ENCODE results near the gene PRELID1. TPM values are rescaled to one million over a fixed set of nuclear protein-coding genes. Genes with fewer than 3 reads are reported as not detected.
"Not testable (repeated sequence)": the region's sequence is repeated elsewhere in the genome, so short reads cannot be mapped to it uniquely, and the experiment has no call there.

Gene PRELID1
- total and polyA plus RNA-seq, 12 donors, result 32.3 to 166 (median 37.1) TPM

DNA sequence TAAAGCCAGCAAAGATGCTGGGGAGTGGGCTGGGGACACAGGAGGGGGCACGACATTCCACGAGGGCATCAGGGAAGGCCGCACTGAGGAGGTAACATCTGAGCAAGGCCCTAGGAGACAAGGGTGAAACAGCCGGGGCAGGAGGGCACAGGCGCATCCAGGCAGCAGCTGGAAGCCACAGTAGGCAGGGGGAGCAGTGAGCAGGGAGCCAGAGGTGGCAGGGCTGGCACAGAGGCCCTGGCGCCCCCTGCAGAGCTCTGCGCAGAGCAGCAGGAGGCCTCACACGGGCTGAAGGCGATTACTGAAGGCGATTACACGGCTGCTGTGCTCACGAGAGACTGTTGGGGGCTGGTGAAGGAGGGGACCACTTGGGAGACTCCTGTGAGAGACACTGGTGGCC, 32.5 kb downstream of the PRELID1 start:
- ATAC-seq, result peak in 2 of 8 donors; percentile 18 to 29

DNA sequence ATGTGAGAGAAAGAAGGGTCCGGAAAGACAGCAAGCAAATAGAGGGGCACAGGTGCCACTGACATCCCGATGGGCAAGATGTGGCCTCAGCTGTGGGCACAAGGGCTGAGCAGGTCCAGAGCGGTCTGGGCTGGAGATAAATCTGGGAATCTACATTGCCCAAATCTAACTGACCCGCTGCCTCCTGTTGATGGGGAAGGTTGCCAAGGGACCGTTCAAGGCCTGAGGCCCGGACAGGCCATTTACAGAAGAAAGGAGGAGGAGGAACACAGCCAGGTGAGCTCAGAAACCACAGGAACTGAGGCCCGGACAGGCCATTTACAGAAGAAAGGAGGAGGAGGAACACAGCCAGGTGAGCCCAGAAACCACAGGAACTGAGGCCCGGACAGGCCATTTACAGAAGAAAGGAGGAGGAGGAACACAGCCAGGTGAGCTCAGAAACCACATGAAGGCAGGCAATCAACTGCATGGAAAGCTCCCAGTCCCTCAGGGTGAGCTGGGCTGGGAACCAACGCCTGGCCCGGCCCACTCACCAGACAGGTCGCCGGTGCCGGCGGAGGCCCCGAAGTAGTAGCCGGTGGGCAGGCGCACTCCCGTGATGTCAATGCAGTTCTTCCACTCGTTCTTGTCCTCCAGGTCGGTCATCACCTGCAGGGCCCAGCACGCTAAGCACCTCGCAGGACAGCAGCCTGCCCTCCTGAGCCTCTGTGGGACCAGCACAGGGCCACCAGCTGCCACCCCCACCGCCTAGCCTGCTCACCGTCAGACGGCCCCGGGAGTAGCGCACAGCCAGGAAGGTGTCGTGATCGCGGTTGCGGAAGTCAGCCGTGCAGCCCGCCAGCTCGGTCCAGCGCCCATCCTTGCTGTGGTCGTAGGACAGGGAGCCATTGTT, 33.2 kb downstream of the PRELID1 start:
- intact Hi-C loops (cut with DNase I), result no loop called here
- ATAC-seq (no peak), DNase-seq (no peak)
- peaks cover 5 to 37% (median 20%) of the 10 kb centered on the region in 9 donors for H3K4me1 ChIP-seq
- H3K4me3 ChIP-seq, result no peak overlapping the region
- H3K9me3 ChIP-seq, result no peaks in the 10 kb centered on the region
- no peak for TF ChIP-seq CTCF (IDR thresholded peaks at IDR 0.05)
- H3K36me3 ChIP-seq, result peaks cover 0 to 99% (median 32%) of the 10 kb centered on the region in 9 donors
- 95% methylated on average over 34 to 36 of the region's 36 CpGs for WGBS, 2 donors
- H3K27me3 ChIP-seq, result no peaks in the 10 kb centered on the region
- peak overlapping the region in 6 of 10 donors; percentile 33 to 69 (median 59) for H3K27ac ChIP-seq

More for the DNA sequence above, 32.5 kb downstream of the PRELID1 start:
- DNase-seq, result no peak
- Histone ChIP-seq H3K9me3 (no peaks in the 10 kb centered on the region), H3K27me3 (no peaks in the 10 kb centered on the region), H3K4me1 (peaks cover 5 to 37% (median 20%) of the 10 kb centered on the region in 9 donors), H3K4me3 (no peak overlapping the region), H3K27ac (peak overlapping the region in 9 of 10 donors; percentile 19 to 69 (median 54)), H3K36me3 (peaks cover 0 to 99% (median 32%) of the 10 kb centered on the region in 9 donors)
- intact Hi-C loops (cut with DNase I), result no loop called here
- peak in 4 of 9 donors; percentile 17 to 50 (median 26) for TF ChIP-seq CTCF (IDR thresholded peaks at IDR 0.05)
- 65 to 77% methylated on average over 12 of the region's 12 CpGs for WGBS, 2 donors

- Histone ChIP-seq H3K27me3 (no peaks in the 10 kb centered on the region), H3K4me1 (peaks cover 5 to 37% (median 20%) of the 10 kb centered on the region in 9 donors), H3K27ac (peak overlapping the region in 1 of 10 donors; percentile 48), H3K9me3 (no peaks in the 10 kb centered on the region), H3K4me3 (no peak overlapping the region), H3K36me3 (peaks cover 0 to 98% (median 26%) of the 10 kb centered on the region in 9 donors)
- no peak for TF ChIP-seq CTCF (IDR thresholded peaks at IDR 0.05)
- 88 to 90% methylated on average over 22 of the region's 22 CpGs for WGBS, 2 donors
- ATAC-seq (no peak), DNase-seq (no peak)
- intact Hi-C loops (cut with DNase I), result no loop called here
Observed at GRCh38 chr5:177338251-177339106, 34.9 kb downstream of the PRELID1 start.

DNA sequence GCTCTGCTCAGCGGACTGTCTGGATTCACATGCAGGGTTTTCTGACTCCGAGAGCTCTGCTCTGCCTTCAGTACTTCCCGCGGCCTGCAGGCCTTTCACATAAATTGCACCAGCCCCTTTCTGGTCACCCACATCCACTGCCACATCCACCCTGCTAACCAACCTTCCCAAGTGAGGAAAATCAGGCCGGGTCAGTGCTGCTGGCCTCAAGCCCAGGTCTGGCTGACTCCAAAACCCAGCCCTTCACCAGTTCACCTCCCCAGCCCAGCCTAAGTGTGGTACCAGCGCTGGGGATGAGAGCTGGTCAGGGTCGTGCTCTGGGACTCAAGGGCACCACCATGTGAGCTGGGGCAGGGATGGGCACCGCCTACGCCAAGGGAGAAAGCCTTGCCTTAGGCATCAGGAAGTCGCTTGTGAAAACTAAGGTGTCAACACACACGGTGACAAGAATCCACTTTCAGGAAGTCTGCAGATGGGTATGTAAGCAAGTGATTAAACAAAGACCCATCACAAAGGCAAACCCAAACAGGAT, 35.6 kb downstream of the PRELID1 start:
- peak overlapping the region in 1 of 10 donors; percentile 48 for H3K27ac ChIP-seq
- H3K4me3 ChIP-seq, result no peak overlapping the region
- peaks cover 5 to 33% (median 20%) of the 10 kb centered on the region in 9 donors for H3K4me1 ChIP-seq
- intact Hi-C loops (cut with DNase I), result no loop called here
- H3K36me3 ChIP-seq, result peaks cover 0 to 98% (median 19%) of the 10 kb centered on the region in 9 donors
- DNase-seq, result no peak
- WGBS, 2 donors, result 78% methylated on average over 11 of the region's 11 CpGs
- TF ChIP-seq CTCF (IDR thresholded peaks at IDR 0.05), result no peak
- no peak for ATAC-seq
- H3K9me3 ChIP-seq, result no peaks in the 10 kb centered on the region
- H3K27me3 ChIP-seq, result no peaks in the 10 kb centered on the region

DNA sequence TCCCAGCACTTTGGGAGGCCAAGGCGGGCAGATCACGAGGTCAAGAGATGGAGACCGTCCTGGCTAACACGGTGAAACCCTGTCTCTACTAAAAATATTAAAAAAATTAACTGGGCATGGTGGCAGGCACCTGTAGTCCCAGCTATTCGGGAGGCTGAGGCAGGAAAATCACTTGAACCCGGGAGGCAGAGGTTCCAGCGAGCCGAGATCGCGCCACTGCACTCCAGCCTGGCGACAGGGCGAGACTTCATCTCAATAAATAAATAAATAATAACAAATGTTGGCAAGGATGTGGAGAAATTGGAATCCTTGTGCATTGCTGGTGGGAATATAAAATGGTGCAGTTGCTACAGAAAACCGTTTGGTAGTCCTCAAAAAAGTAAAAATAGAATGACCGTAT, 39.4 kb downstream of the PRELID1 start:
- H3K4me3 ChIP-seq; intact Hi-C loops (cut with DNase I); H3K27me3 ChIP-seq; DNase-seq; ATAC-seq; H3K27ac ChIP-seq; H3K9me3 ChIP-seq: not testable (repeated sequence)
- peaks cover 0 to 95% (median 0%) of the 10 kb centered on the region in 9 donors for H3K36me3 ChIP-seq
- 93 to 94% methylated on average over 14 of the region's 14 CpGs for WGBS, 2 donors
- peaks cover 0 to 30% (median 16%) of the 10 kb centered on the region in 9 donors for H3K4me1 ChIP-seq
